Stimulated activated effector memory CD8-positive, alpha-beta T cell treated with anti-CD3 and anti-CD28 coated beads, Interleukin-12 subunit alpha, Interleukin-12 subunit beta, amount 100 ng/mL, for 72 hours (primary cell): ENCODE measurements around the gene CDYL2.
A peak's percentile ranks its signal among the peaks of the same experiment; 100 is the strongest.
"Not testable (repeated sequence)": the region's sequence is repeated elsewhere in the genome, so short reads cannot be mapped to it uniquely, and the experiment has no call there.

ENCODE experiments used
- ATAC-seq: fragments of 150-1000 bp; cut with Tn5 transposase; 2 replicates; pipeline ENCODE4 v1.10.0; 2021
- DNase-seq, 2 donors: peaks; one replicate each; pipeline ENCODE4 v3.0.0; 2021 to 2022; ENCODE audit warnings: low spot score in 2 of 2
- H3K27ac Mint-ChIP-seq: one replicate; pipeline ENCODE4 v1.8.0; 2022; ENCODE audit warnings: mild to moderate bottlenecking, mixed read lengths
- H3K36me3 Mint-ChIP-seq: one replicate; pipeline ENCODE4 v1.8.0; 2022; ENCODE audit warnings: mild to moderate bottlenecking, mixed read lengths
- H3K4me1 Mint-ChIP-seq: one replicate; pipeline ENCODE4 v1.8.0; 2022; ENCODE audit warnings: mixed read lengths
- H3K4me3 Mint-ChIP-seq: one replicate; pipeline ENCODE4 v1.8.0; 2022; ENCODE audit warnings: mild to moderate bottlenecking, mixed read lengths
- H3K9me3 Mint-ChIP-seq: one replicate; pipeline ENCODE4 v1.8.0; 2022; ENCODE audit warnings: mixed read lengths

The CDYL2 gene

DNA sequence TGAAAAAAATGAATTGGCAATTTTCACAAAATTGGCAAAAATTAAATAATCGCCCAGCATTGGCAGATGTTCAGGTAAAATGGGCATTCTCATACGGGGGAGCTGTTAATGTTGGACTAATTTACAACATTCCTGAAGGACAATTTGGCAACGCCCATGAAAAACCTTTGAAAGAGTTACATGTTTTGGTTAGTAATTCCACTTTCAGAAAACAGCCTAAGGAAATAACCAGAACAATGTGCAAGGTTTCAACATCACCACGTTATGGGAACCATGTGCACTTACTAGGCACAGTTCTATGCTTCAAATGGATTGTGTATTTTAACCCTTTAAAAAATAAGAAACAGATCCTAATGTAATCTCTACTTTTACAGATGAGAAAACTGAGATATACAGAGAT lies 62.7 kb downstream of the CDYL2 start:
- Mint-ChIP-seq H3K27ac (no peak overlapping the region), H3K4me3 (no peak overlapping the region), H3K36me3 (no peaks in the 10 kb centered on the region), H3K9me3 (peaks cover 4% of the 10 kb centered on the region), H3K4me1 (peaks cover 27% of the 10 kb centered on the region)
- no peak for DNase-seq
- no peak for ATAC-seq

DNA sequence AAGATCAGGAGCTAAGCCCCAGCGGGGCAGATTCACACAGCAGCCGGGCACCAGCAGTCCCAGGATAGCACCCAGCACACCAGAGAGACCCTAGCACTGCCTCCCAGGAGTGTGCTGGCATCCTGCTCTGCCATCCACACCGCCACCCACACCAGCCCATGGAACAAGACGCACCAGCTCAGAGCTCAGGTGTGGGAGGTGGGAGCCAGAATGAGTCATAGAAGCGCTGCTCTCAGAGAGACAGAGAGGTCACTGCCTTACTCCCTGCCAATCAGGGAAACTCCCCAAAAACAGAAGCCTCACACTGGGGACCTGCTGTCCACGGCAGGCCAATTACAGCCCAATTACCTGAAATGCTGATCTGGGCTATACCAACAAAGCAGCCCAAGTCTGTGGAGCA lies 64.9 kb downstream of the CDYL2 start:
- ATAC-seq (peak; percentile 76), DNase-seq (no peak)
- H3K27ac Mint-ChIP-seq = no peak overlapping the region
- H3K36me3 Mint-ChIP-seq = no peaks in the 10 kb centered on the region
- peaks cover 20% of the 10 kb centered on the region for H3K4me1 Mint-ChIP-seq
- no peak overlapping the region for H3K4me3 Mint-ChIP-seq
- H3K9me3 Mint-ChIP-seq = peaks cover 4% of the 10 kb centered on the region

DNA sequence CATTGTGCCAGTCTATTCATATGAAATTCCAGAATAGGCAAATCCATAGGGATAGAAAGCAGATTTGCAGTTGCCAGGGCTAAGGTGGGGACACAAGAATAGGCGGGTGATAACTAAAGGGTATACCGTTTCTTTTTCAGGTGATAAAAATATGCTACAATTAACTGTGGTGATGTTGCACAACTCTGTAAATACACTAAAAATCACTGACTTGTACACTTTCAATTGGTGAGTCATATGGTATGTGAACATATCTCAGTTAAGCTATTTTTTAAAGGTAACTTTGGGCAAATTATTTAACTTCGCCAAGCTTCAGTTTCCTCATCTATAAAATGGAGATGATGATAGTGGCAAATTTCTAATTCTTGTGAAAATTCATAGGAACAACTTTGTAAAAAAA lies 65.9 kb downstream of the CDYL2 start:
- Mint-ChIP-seq H3K36me3 (no peaks in the 10 kb centered on the region), H3K4me3 (no peak overlapping the region), H3K4me1 (peaks cover 10% of the 10 kb centered on the region), H3K27ac (no peak overlapping the region), H3K9me3 (peaks cover 4% of the 10 kb centered on the region)
- ATAC-seq = no peak
- no peak for DNase-seq

DNA sequence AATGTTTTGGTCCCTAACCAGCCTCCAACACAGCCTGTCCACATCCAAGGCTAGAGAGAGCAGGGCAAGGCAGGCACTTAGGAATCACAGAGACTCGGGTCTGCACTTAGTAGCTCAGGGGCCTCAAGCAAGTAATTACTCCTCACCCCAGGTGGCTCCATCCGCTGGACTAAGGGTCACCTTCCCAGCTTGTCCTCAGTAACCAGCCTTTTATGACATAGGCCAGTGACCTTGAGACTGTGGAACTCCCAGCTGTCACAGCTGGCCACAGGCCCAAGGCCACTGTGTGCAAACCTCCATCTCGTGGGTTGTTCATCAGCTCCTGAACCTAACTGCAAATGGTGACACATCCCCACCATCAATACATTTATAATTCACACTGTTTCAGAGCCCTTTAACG lies 68.6 kb downstream of the CDYL2 start:
- H3K27ac Mint-ChIP-seq = no peak overlapping the region
- H3K9me3 Mint-ChIP-seq = peaks cover 7% of the 10 kb centered on the region
- no peaks in the 10 kb centered on the region for H3K36me3 Mint-ChIP-seq
- no peak overlapping the region for H3K4me3 Mint-ChIP-seq
- ATAC-seq (no peak), DNase-seq (no peak)
- H3K4me1 Mint-ChIP-seq = no peaks in the 10 kb centered on the region

DNA sequence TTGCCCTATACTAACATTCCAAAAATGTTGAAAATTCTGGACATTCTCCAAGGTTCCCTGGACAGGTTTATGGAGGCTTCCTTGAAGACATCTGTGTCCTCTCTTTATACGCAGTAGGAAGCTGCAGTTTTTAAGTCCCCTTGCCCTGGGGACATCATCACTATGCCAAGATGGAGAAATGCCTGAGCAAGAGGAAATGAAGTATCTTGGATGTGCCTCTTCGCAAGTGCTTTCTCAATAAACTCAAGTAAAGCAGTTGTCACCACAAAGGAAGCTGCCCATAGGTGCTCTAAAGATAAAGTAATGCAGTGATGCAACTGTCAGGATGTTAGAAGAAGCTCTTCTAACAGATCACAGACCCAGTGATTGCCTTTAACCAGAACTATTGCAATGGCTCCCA lies 71.0 kb downstream of the CDYL2 start:
- Mint-ChIP-seq H3K4me1 (no peaks in the 10 kb centered on the region), H3K4me3 (no peak overlapping the region), H3K9me3 (peaks cover 6% of the 10 kb centered on the region), H3K36me3 (no peaks in the 10 kb centered on the region), H3K27ac (no peak overlapping the region)
- ATAC-seq (no peak), DNase-seq (no peak)

DNA sequence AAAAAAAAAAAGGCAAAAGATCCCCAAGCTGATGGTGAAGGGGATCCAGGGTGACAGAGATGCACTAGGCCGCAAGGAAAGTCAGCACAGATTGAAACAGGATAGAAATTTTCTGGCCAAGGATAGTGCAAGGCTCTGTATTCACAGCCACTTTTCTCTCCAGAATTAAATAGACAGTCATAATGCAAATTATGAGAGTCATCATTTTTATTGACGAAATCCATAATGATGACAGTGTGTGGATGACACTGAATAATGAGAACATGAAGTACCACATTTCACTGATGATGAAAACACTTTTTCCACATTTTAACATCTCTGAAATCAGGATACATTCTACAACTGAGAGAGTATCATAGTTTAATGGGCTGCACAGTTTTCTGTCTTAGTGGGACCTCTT lies 72.5 kb downstream of the CDYL2 start:
- Mint-ChIP-seq H3K4me3 (no peak overlapping the region), H3K36me3 (no peaks in the 10 kb centered on the region), H3K9me3 (peaks cover 6% of the 10 kb centered on the region), H3K4me1 (no peaks in the 10 kb centered on the region), H3K27ac (no peak overlapping the region)
- no peak for DNase-seq
- no peak for ATAC-seq

DNA sequence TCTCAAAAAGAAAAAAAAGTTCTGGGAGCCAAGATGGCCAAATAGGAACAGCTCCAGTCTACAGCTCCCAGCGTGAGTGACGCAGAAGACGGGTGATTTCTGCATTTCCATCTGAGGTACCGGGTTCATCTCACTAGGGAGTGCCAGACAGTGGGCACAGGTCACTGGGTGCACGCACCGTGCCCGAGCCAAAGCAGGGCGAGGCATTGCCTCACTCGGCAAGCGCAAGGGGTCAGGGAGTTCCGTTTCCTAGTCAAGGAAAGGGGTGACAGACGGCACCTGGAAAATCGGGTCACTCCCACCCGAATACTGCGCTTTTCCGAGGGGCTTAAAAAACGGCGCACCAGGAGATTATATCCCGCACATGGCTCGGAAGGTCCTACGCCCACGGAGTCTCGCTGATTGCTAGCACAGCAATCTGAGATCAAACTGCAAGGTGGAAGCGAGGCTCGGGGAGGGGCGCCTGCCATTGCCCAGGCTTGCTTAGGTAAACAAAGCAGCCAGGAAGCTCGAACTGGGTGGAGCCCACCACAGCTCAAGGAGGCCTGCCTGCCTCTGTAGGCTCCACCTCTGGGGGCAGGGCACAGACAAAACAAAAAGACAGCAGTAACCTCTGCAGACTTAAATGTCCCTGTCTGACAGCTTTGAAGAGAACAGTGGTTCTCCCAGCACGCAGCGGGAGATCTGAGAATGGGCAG lies 77.2 kb downstream of the CDYL2 start:
- Mint-ChIP-seq H3K9me3 (peaks cover 11% of the 10 kb centered on the region), H3K4me1 (peaks cover 16% of the 10 kb centered on the region)
- H3K36me3 Mint-ChIP-seq, DNase-seq, H3K4me3 Mint-ChIP-seq, H3K27ac Mint-ChIP-seq, ATAC-seq: not testable (repeated sequence)

DNA sequence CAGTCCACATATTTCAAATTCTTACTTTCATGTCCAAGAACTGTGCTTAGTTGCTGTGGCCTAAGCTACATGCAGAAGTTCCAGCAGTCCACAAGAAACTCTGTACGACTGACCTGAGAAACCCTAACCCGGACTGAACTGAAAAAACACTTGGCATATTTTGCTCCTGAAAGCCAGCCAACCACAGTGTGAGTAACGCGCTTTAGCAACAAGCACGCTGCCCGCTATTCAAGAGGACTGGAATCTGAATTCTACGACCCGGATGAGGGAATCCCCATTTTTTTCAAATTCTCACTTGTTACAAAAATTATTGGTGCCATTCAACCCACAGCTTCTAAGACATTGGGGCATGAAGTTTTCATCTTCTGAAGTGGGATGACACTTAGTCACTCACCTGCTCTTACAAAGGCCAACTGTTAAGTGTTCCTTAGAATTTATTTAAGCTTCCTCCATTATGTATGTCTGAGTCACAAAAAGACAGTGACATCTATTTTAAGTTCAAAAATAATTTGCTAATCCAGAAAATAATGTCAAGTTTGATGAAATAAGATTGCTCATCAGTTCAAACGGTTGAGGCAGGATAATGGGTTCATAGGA lies 78.7 kb downstream of the CDYL2 start:
- ATAC-seq (peak; percentile 34), DNase-seq (no peak)
- Mint-ChIP-seq H3K4me1 (peaks cover 21% of the 10 kb centered on the region), H3K9me3 (peaks cover 6% of the 10 kb centered on the region), H3K27ac (no peak overlapping the region), H3K4me3 (no peak overlapping the region), H3K36me3 (no peaks in the 10 kb centered on the region)

DNA sequence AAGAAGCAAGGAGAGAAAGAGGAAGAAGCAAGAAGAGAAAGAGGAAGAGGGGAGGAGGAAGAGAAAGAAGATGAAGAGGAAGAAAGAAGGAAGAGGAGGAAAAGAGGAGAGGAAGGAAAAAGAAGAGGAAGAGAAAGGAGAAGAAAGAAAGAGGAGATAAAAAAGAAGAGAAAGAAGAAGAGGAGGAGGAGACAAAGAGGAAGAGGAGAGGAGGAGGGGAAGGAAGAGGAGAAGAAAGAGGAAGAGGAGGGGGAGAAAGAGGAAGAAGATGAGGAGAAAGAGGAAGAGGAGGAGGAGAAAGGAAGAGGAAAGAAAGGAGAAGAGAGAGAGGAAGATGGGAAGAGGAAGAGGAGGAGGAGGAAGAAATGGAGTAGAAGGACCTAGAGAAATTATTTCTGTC lies 80.4 kb downstream of the CDYL2 start:
- DNase-seq = no peak
- Mint-ChIP-seq H3K36me3 (no peaks in the 10 kb centered on the region), H3K27ac (peak overlapping the region; percentile 43), H3K4me1 (peaks cover 29% of the 10 kb centered on the region), H3K9me3 (peaks cover 5% of the 10 kb centered on the region), H3K4me3 (no peak overlapping the region)
- no peak for ATAC-seq

DNA sequence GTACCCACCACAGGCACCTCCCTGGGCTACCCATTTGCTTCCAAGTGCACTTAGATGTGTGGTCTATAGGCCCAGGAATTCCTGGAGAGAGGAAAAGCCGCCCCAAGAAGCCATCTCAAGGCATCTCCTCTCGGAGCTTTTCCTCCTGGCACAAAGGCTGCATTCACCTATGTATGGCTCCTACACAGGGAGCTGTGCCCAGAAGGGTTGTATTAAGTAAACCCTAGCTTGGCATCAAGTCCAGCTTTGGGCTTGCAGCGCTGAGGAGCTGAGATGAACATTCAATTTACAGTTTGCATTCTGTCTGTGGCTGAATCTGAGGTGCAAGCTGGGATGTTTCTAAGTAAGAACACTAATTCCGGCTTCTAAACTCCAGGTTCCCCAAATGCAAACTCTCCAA lies 81.3 kb downstream of the CDYL2 start:
- peaks cover 5% of the 10 kb centered on the region for H3K9me3 Mint-ChIP-seq
- no peaks in the 10 kb centered on the region for H3K36me3 Mint-ChIP-seq
- H3K4me3 Mint-ChIP-seq = no peak overlapping the region
- no peak for DNase-seq
- H3K4me1 Mint-ChIP-seq = peaks cover 29% of the 10 kb centered on the region
- ATAC-seq = no peak
- no peak overlapping the region for H3K27ac Mint-ChIP-seq

DNA sequence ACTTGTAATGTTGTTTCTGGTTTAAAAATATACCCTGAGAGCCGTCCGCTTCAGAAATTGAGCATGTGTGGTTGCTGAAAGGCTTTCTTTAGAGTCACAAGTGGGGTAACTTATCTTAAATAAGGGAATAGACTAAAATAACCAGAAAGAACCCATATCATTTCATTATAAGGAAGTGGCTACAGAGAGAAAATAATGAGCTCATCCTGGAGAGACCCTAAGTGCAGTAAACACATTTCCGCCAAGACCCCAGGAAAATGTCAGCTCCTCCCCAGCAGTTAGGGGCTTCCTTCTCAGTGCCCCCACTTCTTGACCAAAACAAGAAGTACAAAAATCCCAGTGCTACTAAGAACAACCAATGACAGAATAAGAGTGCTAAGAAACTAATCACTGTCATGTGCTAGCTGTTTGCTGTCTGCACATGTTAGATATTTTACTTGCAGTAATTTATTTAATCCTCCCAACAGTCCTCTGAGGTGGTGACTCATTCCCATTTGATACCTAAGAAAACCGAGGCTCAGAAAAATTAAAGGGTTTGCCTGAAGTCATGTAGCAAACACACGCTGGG lies 83.5 kb downstream of the CDYL2 start:
- H3K36me3 Mint-ChIP-seq = no peaks in the 10 kb centered on the region
- DNase-seq = no peak
- H3K27ac Mint-ChIP-seq = no peak overlapping the region

DNA sequence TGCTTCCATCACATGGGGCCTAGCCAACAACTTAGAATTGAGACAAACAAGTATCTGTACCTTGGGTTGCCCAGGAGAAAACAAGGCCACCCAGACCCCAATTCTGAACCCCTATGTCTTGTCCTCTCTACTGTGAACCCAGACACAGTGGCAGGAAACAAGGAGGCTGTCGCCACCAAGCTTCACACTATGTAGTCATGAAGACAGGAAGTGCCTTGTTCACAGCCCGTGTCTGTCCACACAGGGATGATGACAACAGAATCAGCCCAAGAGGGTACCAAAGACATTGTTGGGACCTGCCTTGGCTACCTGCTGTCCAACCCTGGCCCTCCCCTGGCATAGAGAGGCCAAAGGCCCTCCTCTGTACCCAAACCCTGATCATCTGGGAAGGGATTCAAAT lies 84.8 kb downstream of the CDYL2 start:
- no peaks in the 10 kb centered on the region for H3K36me3 Mint-ChIP-seq
- peaks cover 21% of the 10 kb centered on the region for H3K4me1 Mint-ChIP-seq
- peak overlapping the region; percentile 66 for H3K27ac Mint-ChIP-seq
- DNase-seq = peak in 1 of 2 donors; percentile 64
- peak; percentile 84 for ATAC-seq
- H3K9me3 Mint-ChIP-seq = peaks cover 5% of the 10 kb centered on the region
- H3K4me3 Mint-ChIP-seq = peak overlapping the region; percentile 12

More for the DNA sequence above, 83.5 kb downstream of the CDYL2 start:
- H3K4me1 Mint-ChIP-seq = peaks cover 29% of the 10 kb centered on the region
- ATAC-seq = no peak
- H3K9me3 Mint-ChIP-seq = peaks cover 5% of the 10 kb centered on the region
- no peak overlapping the region for H3K4me3 Mint-ChIP-seq

DNA sequence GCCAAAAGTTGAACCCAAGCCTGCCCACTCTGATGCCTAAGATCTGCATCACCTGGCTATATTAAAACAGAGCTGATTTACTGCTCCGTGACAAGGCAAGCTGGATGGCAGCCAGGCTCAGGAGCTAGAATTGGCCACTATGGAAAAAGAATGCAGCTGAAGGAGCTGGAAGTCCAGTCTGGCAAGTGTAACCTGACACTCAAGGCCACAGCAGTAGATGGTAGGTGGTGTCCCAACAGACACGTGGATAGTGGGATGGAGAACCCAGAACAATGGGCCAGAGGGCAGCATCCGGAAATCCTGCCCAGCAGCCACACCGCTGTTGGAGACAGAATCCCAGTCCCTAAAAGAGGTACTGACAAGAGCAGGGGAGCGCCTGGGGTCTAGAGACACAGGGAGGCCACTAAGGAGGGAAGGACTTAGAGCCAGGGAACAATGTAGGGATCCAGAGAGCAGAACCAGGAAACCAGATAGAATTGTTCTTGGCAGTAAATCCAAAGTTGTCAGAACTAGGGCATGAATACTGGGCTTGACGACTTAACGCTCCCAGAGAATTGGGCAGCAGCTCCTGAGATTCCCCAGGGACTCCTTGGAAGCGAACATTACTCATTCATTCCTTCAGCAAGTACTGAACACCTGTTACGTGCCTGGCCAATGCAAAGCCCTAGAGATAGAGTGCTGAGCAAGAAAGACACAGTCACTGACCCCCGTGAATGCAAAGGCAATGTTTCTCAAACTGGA lies 85.7 kb downstream of the CDYL2 start:
- H3K36me3 Mint-ChIP-seq = no peaks in the 10 kb centered on the region
- H3K4me3 Mint-ChIP-seq = no peak overlapping the region
- no peak for ATAC-seq
- H3K4me1 Mint-ChIP-seq = peaks cover 16% of the 10 kb centered on the region
- peaks cover 4% of the 10 kb centered on the region for H3K9me3 Mint-ChIP-seq
- no peak overlapping the region for H3K27ac Mint-ChIP-seq
- no peak for DNase-seq

DNA sequence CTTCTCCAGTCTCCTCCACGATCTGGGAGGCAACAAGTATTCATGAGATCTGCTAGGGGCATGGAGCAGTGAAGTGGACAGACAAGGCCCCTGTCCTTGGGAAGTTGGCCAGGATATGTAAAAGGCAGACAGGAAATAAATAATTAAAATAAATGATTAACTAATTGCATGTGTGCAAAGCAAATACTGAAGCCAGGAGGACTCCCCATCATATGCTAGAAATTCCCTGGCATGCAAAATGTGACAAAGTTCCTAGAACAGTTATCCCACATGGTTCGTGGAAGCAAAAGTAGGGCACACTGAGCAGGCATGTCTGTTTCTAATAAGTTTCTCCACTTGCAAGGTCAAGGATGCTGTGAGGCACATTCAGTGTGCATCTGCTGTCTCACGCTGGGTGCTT lies 86.8 kb downstream of the CDYL2 start:
- ATAC-seq (no peak), DNase-seq (no peak)
- H3K9me3 Mint-ChIP-seq = peaks cover under 1% of the 10 kb centered on the region
- no peak overlapping the region for H3K27ac Mint-ChIP-seq
- H3K4me1 Mint-ChIP-seq = peaks cover 13% of the 10 kb centered on the region
- no peak overlapping the region for H3K4me3 Mint-ChIP-seq
- no peaks in the 10 kb centered on the region for H3K36me3 Mint-ChIP-seq

DNA sequence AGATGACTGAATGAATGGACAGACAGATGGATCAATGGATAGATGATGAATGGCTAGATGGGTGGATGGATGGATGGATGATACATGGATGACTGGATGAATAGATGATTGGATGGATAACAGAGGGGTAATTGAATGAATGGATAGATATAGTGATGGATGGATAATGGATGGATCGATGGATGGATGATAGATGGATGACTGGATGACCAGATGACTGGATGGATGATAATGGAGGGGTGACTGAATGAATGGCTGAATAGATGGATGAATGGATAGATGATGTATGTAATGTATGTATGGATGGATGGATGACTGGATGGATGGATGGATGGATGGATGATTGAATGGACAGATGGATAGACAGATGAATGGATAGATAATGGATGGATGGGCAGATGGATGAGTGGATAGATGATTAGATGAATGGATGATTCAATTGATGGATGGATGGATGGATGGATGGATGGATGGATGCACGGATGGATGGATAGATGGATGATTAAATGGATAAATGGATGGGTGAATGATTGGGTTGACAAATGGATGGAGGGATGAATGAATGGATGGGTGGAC lies 87.7 kb downstream of the CDYL2 start:
- H3K36me3 Mint-ChIP-seq = no peaks in the 10 kb centered on the region
- no peak for DNase-seq
- ATAC-seq = no peak
- no peak overlapping the region for H3K27ac Mint-ChIP-seq
- no peak overlapping the region for H3K4me3 Mint-ChIP-seq
- peaks cover 10% of the 10 kb centered on the region for H3K4me1 Mint-ChIP-seq
- H3K9me3 Mint-ChIP-seq = no peaks in the 10 kb centered on the region
